PC-3 (cell line): ENCODE measurements around the gene CDK19. TPM values are rescaled to one million over a fixed set of nuclear protein-coding genes. Genes with fewer than 3 reads are reported as not detected.

Experiments used
- ATAC-seq: fragments of 200-7000 bp; cut with Tn5 transposase; 2 replicates; pipeline ENCODE4 v1.9.1; 2020; ENCODE audit warnings: mild to moderate bottlenecking, moderate library complexity
- BruUV-seq: library from RNA; stranded (reverse); fragments of 400-500 nt; replicated peaks from 2 replicates; lab custom pipeline; 2021; lab: Mats Ljungman, UMichigan
- CTCF ChIA-PET: fragments of 300-600 bp; sonication (Branson Sonifier 250); formaldehyde crosslinking; loops from one replicate; lab custom pipeline; 2022; ENCODE audit warnings: antibody characterized with exemption; lab: Charles Lee
- POLR2A ChIA-PET: fragments of 300-600 bp; sonication (Branson Sonifier 250); formaldehyde crosslinking; loops from one replicate; lab custom pipeline; 2022; ENCODE audit warnings: antibody characterized with exemption; ENCODE audit not compliant: unreplicated experiment; lab: Charles Lee
- DNase-seq: peaks from one replicate; pipeline ENCODE4 v3.0.0-alpha.2; 2015
- H2AFZ ChIP-seq: fragments of 300-600 bp; sonication (generic); 2 replicates; pipeline ENCODE4 v1.6.0; 2016; ENCODE audit warnings: antibody characterized with exemption, low read length
- H3F3A ChIP-seq: fragments of 300-600 bp; sonication (generic); one replicate; pipeline ENCODE4 v1.6.0; 2017; ENCODE audit warnings: antibody characterized with exemption, low read length, control low read depth, mild to moderate bottlenecking; ENCODE audit not compliant: unreplicated experiment
- H3K27ac ChIP-seq: fragments of 300-600 bp; sonication (generic); 2 replicates; pipeline ENCODE4 v1.5.1; 2016; ENCODE audit warnings: mild to moderate bottlenecking, low read length
- H3K27me3 ChIP-seq: fragments of 300-600 bp; sonication (generic); 2 replicates; pipeline ENCODE4 v1.6.1; 2016; ENCODE audit warnings: low read length, mixed read lengths
- H3K36me3 ChIP-seq: fragments of 300-600 bp; sonication (generic); 2 replicates; pipeline ENCODE4 v1.6.1; 2016; ENCODE audit warnings: low read depth, mixed run types, low read length, mixed read lengths
- H3K4me1 ChIP-seq: fragments of 300-600 bp; sonication (generic); 2 replicates; pipeline ENCODE4 v1.5.1; 2016; ENCODE audit warnings: low read length; ENCODE audit not compliant: insufficient read depth
- H3K4me2 ChIP-seq: fragments of 300-600 bp; sonication (generic); 2 replicates; pipeline ENCODE4 v1.6.0; 2016; ENCODE audit warnings: low read length
- H3K4me3 ChIP-seq: fragments of 300-600 bp; sonication (generic); 2 replicates; pipeline ENCODE4 v1.5.1; 2016; ENCODE audit warnings: mild to moderate bottlenecking, low read length, mixed read lengths
- H3K79me2 ChIP-seq: fragments of 300-600 bp; sonication (generic); 2 replicates; pipeline ENCODE4 v1.6.1; 2017; ENCODE audit warnings: low read length, mixed read lengths
- H3K9ac ChIP-seq: fragments of 300-600 bp; sonication (generic); 2 replicates; pipeline ENCODE4 v1.6.0; 2016; ENCODE audit warnings: mild to moderate bottlenecking, low read length
- H3K9me2 ChIP-seq: fragments of 300-600 bp; sonication (generic); replicated peaks from 2 replicates; pipeline ENCODE4 v1.6.1; 2016; ENCODE audit warnings: mixed run types, low read length, mixed read lengths
- H3K9me3 ChIP-seq: fragments of 300-600 bp; sonication (generic); 2 replicates; pipeline ENCODE4 v1.6.1; 2016; ENCODE audit warnings: low read length, mixed read lengths
- H4K20me1 ChIP-seq: fragments of 300-600 bp; sonication (generic); 2 replicates; pipeline ENCODE4 v1.6.1; 2016; ENCODE audit warnings: low read length, mixed read lengths
- CTCF ChIP-seq: fragments of 300-600 bp; sonication (generic); conservative IDR thresholded peaks from 2 replicates; pipeline ENCODE4 v1.5.1; 2017; ENCODE audit warnings: antibody characterized with exemption, low read depth, mild to moderate bottlenecking, low read length
- EZH2 ChIP-seq: fragments of 300-600 bp; sonication (generic); IDR thresholded peaks from one replicate; pipeline ENCODE4 v1.6.1; 2017; ENCODE audit warnings: antibody characterized with exemption, mild to moderate bottlenecking, low read length; ENCODE audit not compliant: unreplicated experiment
- EZH2phosphoT487 ChIP-seq: fragments of 300-600 bp; sonication (generic); IDR thresholded peaks from 2 replicates; pipeline ENCODE4 v1.6.1; 2018; ENCODE audit warnings: mild to moderate bottlenecking, antibody characterized with exemption, low read length, borderline replicate concordance
- intact Hi-C: fragments of 100-400 bp; cut with micrococcal nuclease; formaldehyde crosslinking; loops from 2 replicates; pipeline ENCODE4 v1.9.0; 2023
- total RNA-seq: library from RNA; depleted of rRNA; stranded (reverse); fragments of >200 nt; gene quantifications from 2 replicates; pipeline ENCODE4 v1.2.3, GENCODE V29; 2014

CDK19 gene
- total RNA-seq, 1 experiment from 2014 or later, result 4.2 TPM

- no peak overlapping the region for H3K9ac ChIP-seq
- DNase-seq (no peak), ATAC-seq (no peak)
- H3K79me2 ChIP-seq, result no peaks in the 10 kb centered on the region
- TF ChIP-seq EZH2phosphoT487, result no peak
- TF ChIP-seq EZH2, result no peak
- no peak for TF ChIP-seq CTCF
- no peaks in the 10 kb centered on the region for H3K4me1 ChIP-seq
- H4K20me1 ChIP-seq, result no peaks in the 10 kb centered on the region
- intact Hi-C loops, result no loop called here
- no peaks in the 10 kb centered on the region for H3K36me3 ChIP-seq
- H3K4me3 ChIP-seq, result no peak overlapping the region
- no peak overlapping the region for H3K27ac ChIP-seq
- POLR2A ChIA-PET, result no interaction called here
- no peaks in the 10 kb centered on the region for H3F3A ChIP-seq
- CTCF ChIA-PET, result no interaction called here
- no peak overlapping the region for H3K4me2 ChIP-seq
- H3K9me2 ChIP-seq, result no peaks in the 10 kb centered on the region
- no peaks in the 10 kb centered on the region for H3K9me3 ChIP-seq
- BruUV-seq, result no TSS peak
- no peaks in the 10 kb centered on the region for H3K27me3 ChIP-seq
- H2AFZ ChIP-seq, result no peak overlapping the region
These were observed 218.9 kb downstream of the CDK19 start for GRCh38 chr6:110596354-110596753.

DNA sequence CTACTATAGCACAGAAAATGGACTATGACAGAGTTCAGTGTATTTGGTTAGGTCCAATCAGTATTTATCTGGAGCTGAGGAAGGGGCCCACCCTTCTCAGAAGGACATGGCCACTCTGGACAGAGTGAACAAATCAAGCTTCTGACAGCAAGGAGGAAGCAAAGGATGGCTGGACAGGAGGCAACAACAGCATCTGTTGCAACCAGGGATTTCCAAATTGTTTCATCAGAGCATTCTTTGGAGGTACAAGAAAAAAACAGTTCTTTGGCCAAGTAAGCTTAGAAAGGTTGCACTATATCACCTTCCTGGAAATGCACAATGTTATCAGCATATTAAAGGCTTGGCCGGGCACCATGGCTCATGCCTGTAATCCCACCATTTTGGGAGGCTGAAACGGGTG lies 220.2 kb downstream of the CDK19 start:
- ChIA-PET POLR2A (no interaction called here), CTCF (no interaction called here)
- Histone ChIP-seq H3K9ac (no peak overlapping the region), H3F3A (no peaks in the 10 kb centered on the region), H3K4me1 (no peaks in the 10 kb centered on the region), H3K9me3 (no peaks in the 10 kb centered on the region), H3K79me2 (no peaks in the 10 kb centered on the region), H4K20me1 (no peaks in the 10 kb centered on the region), H3K27me3 (no peaks in the 10 kb centered on the region), H3K9me2 (no peaks in the 10 kb centered on the region), H3K36me3 (no peaks in the 10 kb centered on the region), H2AFZ (no peak overlapping the region), H3K4me2 (no peak overlapping the region), H3K4me3 (no peak overlapping the region), H3K27ac (no peak overlapping the region)
- intact Hi-C loops, result no loop called here
- DNase-seq (no peak), ATAC-seq (no peak)
- TF ChIP-seq CTCF, result no peak
- TF ChIP-seq EZH2, result no peak
- TF ChIP-seq EZH2phosphoT487, result no peak
- no TSS peak for BruUV-seq

DNA sequence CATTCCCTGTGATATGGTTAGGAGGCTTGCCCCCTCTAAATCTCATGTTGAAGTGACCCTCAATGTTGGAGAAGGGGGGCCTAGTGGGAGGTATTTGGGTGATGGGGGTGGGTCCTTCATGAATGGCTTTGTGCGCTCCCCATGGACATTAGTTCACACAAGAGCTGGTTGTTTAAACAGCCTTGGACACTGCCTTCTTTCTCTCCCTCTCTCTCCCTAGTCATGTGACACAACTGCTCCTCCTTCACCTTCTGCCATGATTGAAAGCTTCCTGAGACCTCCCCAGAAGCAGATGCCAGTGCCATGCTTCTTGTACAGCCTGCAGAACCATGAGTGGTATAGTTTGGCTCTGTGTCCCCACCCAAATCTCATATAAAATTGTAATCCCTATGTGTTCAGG lies 221.6 kb downstream of the CDK19 start:
- CTCF ChIA-PET, result no interaction called here
- intact Hi-C loops, result no loop called here
- H2AFZ ChIP-seq, result no peak overlapping the region
- no peak overlapping the region for H3K9ac ChIP-seq
- H3K36me3 ChIP-seq, result no peaks in the 10 kb centered on the region
- POLR2A ChIA-PET, result no interaction called here
- no peak overlapping the region for H3K27ac ChIP-seq
- TF ChIP-seq CTCF, result no peak
- TF ChIP-seq EZH2, result no peak
- no peak for TF ChIP-seq EZH2phosphoT487
- no peak overlapping the region for H3K4me3 ChIP-seq
- H4K20me1 ChIP-seq, result no peaks in the 10 kb centered on the region
- H3F3A ChIP-seq, result no peaks in the 10 kb centered on the region
- H3K27me3 ChIP-seq, result no peaks in the 10 kb centered on the region
- H3K9me3 ChIP-seq, result no peaks in the 10 kb centered on the region
- H3K9me2 ChIP-seq, result no peaks in the 10 kb centered on the region
- no TSS peak for BruUV-seq
- no peaks in the 10 kb centered on the region for H3K79me2 ChIP-seq
- no peak for ATAC-seq
- H3K4me1 ChIP-seq, result no peaks in the 10 kb centered on the region
- DNase-seq, result no peak
- H3K4me2 ChIP-seq, result no peak overlapping the region
